Osteocyte (in vitro differentiated cells): ENCODE results near the gene SOBP. TPM values are rescaled to one million over a fixed set of nuclear protein-coding genes. Genes with fewer than 3 reads are reported as not detected.
A peak's percentile ranks its signal among the peaks of the same experiment; 100 is the strongest.

Experiments used
- DNase-seq: peaks from one replicate; pipeline ENCODE4 v3.0.0; 2021; ENCODE audit warnings: mixed read lengths; ENCODE audit not compliant: unreplicated experiment; ENCODE audit errors: extremely low spot score
- H3K27ac Mint-ChIP-seq: one replicate; pipeline ENCODE4 v1.8.0; 2021; ENCODE audit warnings: mild to moderate bottlenecking, mixed read lengths; ENCODE audit not compliant: unreplicated experiment
- H3K27me3 Mint-ChIP-seq: one replicate; pipeline ENCODE4 v1.8.0; 2021; ENCODE audit warnings: mixed read lengths; ENCODE audit not compliant: unreplicated experiment
- H3K36me3 Mint-ChIP-seq: one replicate; pipeline ENCODE4 v1.8.0; 2021; ENCODE audit warnings: mixed read lengths; ENCODE audit not compliant: unreplicated experiment
- H3K4me1 Mint-ChIP-seq: one replicate; pipeline ENCODE4 v1.8.0; 2021; ENCODE audit warnings: mixed read lengths; ENCODE audit not compliant: unreplicated experiment
- H3K4me3 Mint-ChIP-seq: one replicate; pipeline ENCODE4 v1.8.0; 2021; ENCODE audit warnings: mild to moderate bottlenecking, moderate library complexity, mixed read lengths; ENCODE audit not compliant: unreplicated experiment
- H3K9me3 Mint-ChIP-seq: one replicate; pipeline ENCODE4 v1.8.0; 2021; ENCODE audit warnings: mixed read lengths; ENCODE audit not compliant: unreplicated experiment
- total RNA-seq: library from RNA; stranded (reverse); gene quantifications from 2 replicates; pipeline ENCODE4 v1.2.1, GENCODE V29; 2021
- TF ChIP-seq, protein P1 (sequence below): fragments of 200-600 bp; sonication (generic); IDR thresholded peaks from 2 replicates; pipeline ENCODE4 v1.5.0; 2021; ENCODE audit warnings: antibody characterized with exemption, mild to moderate bottlenecking, moderate library complexity

SOBP gene
- total RNA-seq, 1 donor from 2014 or later, result 7.4 TPM

DNA sequence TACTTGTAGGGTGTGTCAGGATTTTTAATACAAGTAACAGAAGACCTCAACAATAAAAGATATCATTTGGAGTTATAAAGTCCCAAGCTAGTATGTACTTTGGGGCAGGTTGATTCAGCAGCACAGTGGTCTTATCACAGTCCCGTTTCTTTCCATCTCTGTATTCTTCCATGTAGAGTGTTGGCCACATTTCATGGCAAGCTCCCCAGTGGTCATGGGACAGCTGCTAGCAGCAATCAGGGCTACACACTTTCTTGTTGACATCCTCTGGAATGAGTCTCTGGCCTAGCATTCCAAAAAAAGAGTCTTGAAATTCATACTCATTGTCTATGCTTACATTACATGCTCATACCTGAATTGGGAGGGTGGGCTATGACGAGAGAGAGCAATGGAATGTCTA lies 53.2 kb downstream of the SOBP start:
- Mint-ChIP-seq H3K4me3 (no peak overlapping the region), H3K4me1 (peaks cover 6% of the 10 kb centered on the region), H3K27me3 (no peaks in the 10 kb centered on the region), H3K27ac (no peak overlapping the region), H3K9me3 (no peaks in the 10 kb centered on the region), H3K36me3 (no peaks in the 10 kb centered on the region)
- TF ChIP-seq, protein P1, sequence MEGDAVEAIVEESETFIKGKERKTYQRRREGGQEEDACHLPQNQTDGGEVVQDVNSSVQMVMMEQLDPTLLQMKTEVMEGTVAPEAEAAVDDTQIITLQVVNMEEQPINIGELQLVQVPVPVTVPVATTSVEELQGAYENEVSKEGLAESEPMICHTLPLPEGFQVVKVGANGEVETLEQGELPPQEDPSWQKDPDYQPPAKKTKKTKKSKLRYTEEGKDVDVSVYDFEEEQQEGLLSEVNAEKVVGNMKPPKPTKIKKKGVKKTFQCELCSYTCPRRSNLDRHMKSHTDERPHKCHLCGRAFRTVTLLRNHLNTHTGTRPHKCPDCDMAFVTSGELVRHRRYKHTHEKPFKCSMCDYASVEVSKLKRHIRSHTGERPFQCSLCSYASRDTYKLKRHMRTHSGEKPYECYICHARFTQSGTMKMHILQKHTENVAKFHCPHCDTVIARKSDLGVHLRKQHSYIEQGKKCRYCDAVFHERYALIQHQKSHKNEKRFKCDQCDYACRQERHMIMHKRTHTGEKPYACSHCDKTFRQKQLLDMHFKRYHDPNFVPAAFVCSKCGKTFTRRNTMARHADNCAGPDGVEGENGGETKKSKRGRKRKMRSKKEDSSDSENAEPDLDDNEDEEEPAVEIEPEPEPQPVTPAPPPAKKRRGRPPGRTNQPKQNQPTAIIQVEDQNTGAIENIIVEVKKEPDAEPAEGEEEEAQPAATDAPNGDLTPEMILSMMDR, result no peak
- DNase-seq, result no peak

DNA sequence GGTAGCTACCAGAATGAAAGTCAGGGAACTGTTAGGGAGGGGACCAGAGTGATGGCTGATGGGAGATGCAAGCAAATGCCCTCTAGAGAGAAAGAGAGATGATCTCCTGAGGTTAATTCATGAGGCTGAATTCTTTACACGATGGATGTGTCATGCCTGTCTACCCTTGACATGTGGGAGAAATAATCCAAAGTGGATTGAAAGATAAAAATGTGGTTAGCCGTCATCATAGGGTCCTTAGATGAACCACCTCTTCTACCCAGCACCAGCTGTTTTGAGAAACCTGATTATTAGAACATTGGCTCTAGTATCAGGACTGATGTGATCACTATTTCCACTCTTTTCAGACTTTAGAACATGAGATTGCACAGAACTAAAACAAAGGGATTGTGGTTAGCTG lies 53.6 kb downstream of the SOBP start:
- H3K27me3 Mint-ChIP-seq, result no peaks in the 10 kb centered on the region
- H3K27ac Mint-ChIP-seq, result no peak overlapping the region
- peak; percentile 5 for DNase-seq
- TF ChIP-seq, protein P1, result no peak
- peaks cover 6% of the 10 kb centered on the region for H3K4me1 Mint-ChIP-seq
- no peaks in the 10 kb centered on the region for H3K9me3 Mint-ChIP-seq
- no peaks in the 10 kb centered on the region for H3K36me3 Mint-ChIP-seq
- H3K4me3 Mint-ChIP-seq, result no peak overlapping the region

DNA sequence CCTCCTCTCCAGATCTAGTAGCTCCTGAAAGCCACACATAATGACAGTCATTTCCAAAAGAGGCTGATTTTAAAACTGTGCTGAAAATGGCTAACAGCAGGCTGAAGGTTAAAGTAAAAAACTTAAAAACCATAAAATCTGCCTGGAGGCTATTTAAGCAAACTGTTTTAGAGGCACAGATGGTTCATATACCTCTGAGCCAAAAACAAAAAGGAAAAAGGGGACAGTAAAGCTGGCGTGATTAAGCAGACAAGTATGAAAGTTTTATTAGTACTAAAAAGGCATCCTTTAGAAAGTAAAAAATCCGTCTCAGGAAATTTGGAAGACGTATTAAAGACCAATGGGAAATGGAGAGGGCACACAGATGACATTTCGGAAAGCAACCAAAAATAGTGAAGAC lies 55.8 kb downstream of the SOBP start:
- no peak overlapping the region for H3K27ac Mint-ChIP-seq
- no peak overlapping the region for H3K4me3 Mint-ChIP-seq
- H3K4me1 Mint-ChIP-seq, result peaks cover 7% of the 10 kb centered on the region
- TF ChIP-seq, protein P1, result no peak
- H3K27me3 Mint-ChIP-seq, result no peaks in the 10 kb centered on the region
- H3K9me3 Mint-ChIP-seq, result no peaks in the 10 kb centered on the region
- no peaks in the 10 kb centered on the region for H3K36me3 Mint-ChIP-seq
- no peak for DNase-seq

DNA sequence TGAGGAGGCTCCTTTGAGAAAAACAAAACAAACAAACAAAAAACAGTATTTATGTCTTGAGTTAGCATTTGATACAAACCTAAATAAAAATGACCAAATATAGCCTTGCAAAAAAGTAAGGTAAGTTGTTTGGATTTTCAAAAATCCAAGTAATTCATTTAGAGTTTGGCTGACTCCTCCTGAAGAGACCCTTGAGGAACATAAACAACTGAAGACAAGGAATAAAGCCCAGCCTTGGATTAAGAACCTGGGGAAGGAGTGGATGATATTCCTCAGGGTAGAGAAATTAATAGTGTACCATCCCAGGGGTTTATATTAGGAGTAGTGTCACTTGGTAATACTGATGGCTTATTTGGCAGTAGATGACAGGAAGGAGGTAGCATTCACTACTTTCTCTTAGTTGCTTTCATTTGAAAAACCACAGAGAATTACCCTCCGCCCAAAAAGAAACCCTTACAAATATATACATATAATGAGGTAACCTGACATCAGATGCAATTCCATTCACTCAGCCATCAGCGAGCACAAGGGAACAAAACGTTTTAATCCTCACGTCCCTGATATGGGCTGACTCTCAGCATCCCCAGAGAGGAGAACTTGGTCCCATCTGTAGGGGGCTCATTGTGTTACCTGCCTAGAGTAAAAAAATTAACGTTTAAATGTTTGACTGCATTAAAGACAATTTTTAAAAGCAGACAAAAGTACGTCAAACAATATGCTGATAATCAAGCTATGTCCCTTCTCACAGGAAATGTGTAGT lies 57.0 kb downstream of the SOBP start:
- Mint-ChIP-seq H3K36me3 (no peaks in the 10 kb centered on the region), H3K4me1 (peaks cover 7% of the 10 kb centered on the region), H3K4me3 (no peak overlapping the region), H3K9me3 (no peaks in the 10 kb centered on the region), H3K27me3 (no peaks in the 10 kb centered on the region), H3K27ac (no peak overlapping the region)
- DNase-seq, result peak; percentile 2
- TF ChIP-seq, protein P1, result no peak

DNA sequence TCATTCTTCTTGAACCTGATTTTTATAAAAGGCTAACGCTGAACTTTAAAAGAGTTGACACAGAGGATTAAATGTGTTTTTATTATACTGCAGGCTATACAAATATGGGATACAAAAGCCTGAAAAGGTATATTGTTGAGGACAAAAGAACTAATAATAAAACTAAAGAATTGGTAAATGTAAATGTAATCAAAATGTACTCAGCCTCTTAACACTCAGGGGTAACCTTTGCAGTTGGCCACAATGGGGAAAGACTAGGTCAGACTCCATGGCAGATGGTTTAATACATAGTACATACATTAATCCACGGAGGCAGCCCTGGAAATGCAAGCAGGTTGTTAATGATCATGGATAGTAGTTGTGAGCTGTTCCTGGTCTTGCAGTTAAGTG lies 57.5 kb downstream of the SOBP start:
- TF ChIP-seq, protein P1, result no peak
- H3K4me1 Mint-ChIP-seq, result peaks cover 7% of the 10 kb centered on the region
- no peaks in the 10 kb centered on the region for H3K36me3 Mint-ChIP-seq
- no peaks in the 10 kb centered on the region for H3K9me3 Mint-ChIP-seq
- H3K27ac Mint-ChIP-seq, result no peak overlapping the region
- peak; percentile 7 for DNase-seq
- H3K4me3 Mint-ChIP-seq, result no peak overlapping the region
- no peaks in the 10 kb centered on the region for H3K27me3 Mint-ChIP-seq
